WI38 (cell line): ENCODE data around the gene NR2F1.

ENCODE experiments used
- H3K4me3 ChIP-seq: 2 replicates; pipeline ENCODE4 v1.5.1; 2011; ENCODE audit warnings: low read depth, mild to moderate bottlenecking, control low read depth, low read length
- CTCF ChIP-seq: IDR thresholded peaks from 2 replicates; pipeline ENCODE4 v1.5.1; 2012; ENCODE audit warnings: low read depth, mild to moderate bottlenecking, control low read depth, low read length

NR2F1 gene

GRCh38 chr5:93570294-93571113 is 12.5 kb upstream of the NR2F1 start:
- TF ChIP-seq CTCF, result no peak
- no peak overlapping the region for H3K4me3 ChIP-seq

- no peak overlapping the region for H3K4me3 ChIP-seq
- TF ChIP-seq CTCF, result no peak
Observed at GRCh38 chr5:93571114-93571949, 11.7 kb upstream of the NR2F1 start.

GRCh38 chr5:93572101-93572607 is 10.9 kb upstream of the NR2F1 start:
- no peak overlapping the region for H3K4me3 ChIP-seq
- no peak for TF ChIP-seq CTCF

- TF ChIP-seq CTCF, result no peak
- H3K4me3 ChIP-seq, result no peak overlapping the region
Observed at GRCh38 chr5:93572608-93573353, 10.2 kb upstream of the NR2F1 start.

GRCh38 chr5:93573354-93574351 is 9.4 kb upstream of the NR2F1 start:
- no peak for TF ChIP-seq CTCF
- no peak overlapping the region for H3K4me3 ChIP-seq

GRCh38 chr5:93574491-93575305 is 8.3 kb upstream of the NR2F1 start:
- no peak for TF ChIP-seq CTCF
- H3K4me3 ChIP-seq, result no peak overlapping the region
